Nephron (organoid): Measurements from ENCODE around the gene PDE11A.

Experiments used
- H3K27ac Mint-ChIP-seq, 3 experiments: 2 replicates each; pipeline ENCODE4 v1.8.0; 2020; ENCODE audit warnings: mixed read lengths in 3 of 3, mild to moderate bottlenecking in 2 of 3, moderate library complexity in 1 of 3
- H3K27me3 Mint-ChIP-seq: 2 replicates; pipeline ENCODE4 v1.8.0; 2021; ENCODE audit warnings: low read depth, mild to moderate bottlenecking, moderate library complexity, mixed read lengths
- H3K36me3 Mint-ChIP-seq: 2 replicates; pipeline ENCODE4 v1.8.0; 2020; ENCODE audit warnings: low read depth, mixed read lengths
- H3K4me1 Mint-ChIP-seq: 2 replicates; pipeline ENCODE4 v1.8.0; 2020; ENCODE audit warnings: mixed read lengths
- H3K4me3 Mint-ChIP-seq, 3 experiments: 2 replicates each; pipeline ENCODE4 v1.8.0; 2020; ENCODE audit warnings: mild to moderate bottlenecking in 3 of 3, mixed read lengths in 3 of 3, moderate library complexity in 2 of 3
- H3K9me3 Mint-ChIP-seq: 2 replicates; pipeline ENCODE4 v1.8.0; 2020; ENCODE audit warnings: mixed read lengths
- TF ChIP-seq, protein P1 (sequence below), 3 experiments: fragments of 200-600 bp; sonication (generic); IDR thresholded peaks; one replicate each; pipeline ENCODE4 v1.5.0; 2021; ENCODE audit warnings: antibody characterized with exemption in 3 of 3; ENCODE audit not compliant: unreplicated experiment in 3 of 3

PDE11A gene

DNA sequence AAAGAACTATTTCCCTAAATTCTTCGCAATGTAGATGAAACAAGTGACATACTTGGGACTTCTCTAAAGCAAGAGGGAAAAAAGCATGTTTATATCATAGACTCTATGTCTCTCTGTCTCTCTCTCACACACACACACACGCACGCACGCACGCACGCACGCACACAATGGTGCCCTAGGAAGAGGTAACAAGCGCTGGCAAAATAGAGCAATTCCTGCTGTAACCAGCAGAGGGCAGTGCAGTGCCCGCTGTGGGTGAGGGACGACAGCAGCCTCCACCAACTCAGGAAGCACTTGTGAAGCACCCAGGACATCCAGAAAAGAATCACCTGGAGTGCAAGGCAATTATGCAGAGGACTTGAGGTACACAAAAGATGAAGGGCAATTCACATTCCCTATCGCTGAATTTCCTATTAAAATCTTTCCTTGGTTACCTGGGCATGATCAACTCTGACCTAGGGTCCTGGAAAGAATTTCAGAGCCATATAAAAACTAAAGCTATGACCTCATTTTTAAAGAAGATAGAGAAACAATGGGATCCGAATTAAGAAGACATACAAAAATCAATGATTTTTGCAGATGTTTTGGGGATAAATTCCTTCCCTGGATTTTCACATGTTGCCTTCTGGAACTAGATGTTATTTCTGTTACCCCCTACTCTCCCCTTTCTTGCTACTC, 166.4 kb downstream of the PDE11A start:
- Mint-ChIP-seq H3K27ac (no peak overlapping the region), H3K27me3 (no peaks in the 10 kb centered on the region), H3K36me3 (no peaks in the 10 kb centered on the region), H3K9me3 (no peaks in the 10 kb centered on the region), H3K4me1 (no peaks in the 10 kb centered on the region), H3K4me3 (no peak overlapping the region)
- TF ChIP-seq, protein P1, sequence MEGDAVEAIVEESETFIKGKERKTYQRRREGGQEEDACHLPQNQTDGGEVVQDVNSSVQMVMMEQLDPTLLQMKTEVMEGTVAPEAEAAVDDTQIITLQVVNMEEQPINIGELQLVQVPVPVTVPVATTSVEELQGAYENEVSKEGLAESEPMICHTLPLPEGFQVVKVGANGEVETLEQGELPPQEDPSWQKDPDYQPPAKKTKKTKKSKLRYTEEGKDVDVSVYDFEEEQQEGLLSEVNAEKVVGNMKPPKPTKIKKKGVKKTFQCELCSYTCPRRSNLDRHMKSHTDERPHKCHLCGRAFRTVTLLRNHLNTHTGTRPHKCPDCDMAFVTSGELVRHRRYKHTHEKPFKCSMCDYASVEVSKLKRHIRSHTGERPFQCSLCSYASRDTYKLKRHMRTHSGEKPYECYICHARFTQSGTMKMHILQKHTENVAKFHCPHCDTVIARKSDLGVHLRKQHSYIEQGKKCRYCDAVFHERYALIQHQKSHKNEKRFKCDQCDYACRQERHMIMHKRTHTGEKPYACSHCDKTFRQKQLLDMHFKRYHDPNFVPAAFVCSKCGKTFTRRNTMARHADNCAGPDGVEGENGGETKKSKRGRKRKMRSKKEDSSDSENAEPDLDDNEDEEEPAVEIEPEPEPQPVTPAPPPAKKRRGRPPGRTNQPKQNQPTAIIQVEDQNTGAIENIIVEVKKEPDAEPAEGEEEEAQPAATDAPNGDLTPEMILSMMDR (IDR thresholded peaks at IDR 0.05; ENCODE audit: unreplicated experiment in 3 of 3), result peak; percentile 74 to 78 (median 77)

DNA sequence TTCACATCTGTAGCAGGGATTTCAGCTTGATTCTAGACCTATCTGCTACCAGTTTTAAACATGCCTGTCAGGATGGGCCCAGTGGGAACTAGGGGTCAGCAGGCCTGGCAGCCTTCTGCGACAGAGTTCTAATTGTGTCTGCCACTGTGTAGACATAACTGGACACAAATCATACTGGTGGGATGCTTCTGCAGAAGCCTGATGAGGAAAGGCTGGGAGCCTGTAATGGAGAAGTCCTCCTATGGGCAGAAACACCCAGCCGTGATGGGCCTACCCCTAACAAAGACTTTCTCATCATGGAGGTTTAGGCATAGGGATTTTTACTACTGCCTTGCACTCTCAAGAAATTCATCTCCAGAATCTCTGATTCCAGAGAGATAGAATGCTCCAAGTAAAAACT, 166.9 kb downstream of the PDE11A start:
- no peaks in the 10 kb centered on the region for H3K36me3 Mint-ChIP-seq

DNA sequence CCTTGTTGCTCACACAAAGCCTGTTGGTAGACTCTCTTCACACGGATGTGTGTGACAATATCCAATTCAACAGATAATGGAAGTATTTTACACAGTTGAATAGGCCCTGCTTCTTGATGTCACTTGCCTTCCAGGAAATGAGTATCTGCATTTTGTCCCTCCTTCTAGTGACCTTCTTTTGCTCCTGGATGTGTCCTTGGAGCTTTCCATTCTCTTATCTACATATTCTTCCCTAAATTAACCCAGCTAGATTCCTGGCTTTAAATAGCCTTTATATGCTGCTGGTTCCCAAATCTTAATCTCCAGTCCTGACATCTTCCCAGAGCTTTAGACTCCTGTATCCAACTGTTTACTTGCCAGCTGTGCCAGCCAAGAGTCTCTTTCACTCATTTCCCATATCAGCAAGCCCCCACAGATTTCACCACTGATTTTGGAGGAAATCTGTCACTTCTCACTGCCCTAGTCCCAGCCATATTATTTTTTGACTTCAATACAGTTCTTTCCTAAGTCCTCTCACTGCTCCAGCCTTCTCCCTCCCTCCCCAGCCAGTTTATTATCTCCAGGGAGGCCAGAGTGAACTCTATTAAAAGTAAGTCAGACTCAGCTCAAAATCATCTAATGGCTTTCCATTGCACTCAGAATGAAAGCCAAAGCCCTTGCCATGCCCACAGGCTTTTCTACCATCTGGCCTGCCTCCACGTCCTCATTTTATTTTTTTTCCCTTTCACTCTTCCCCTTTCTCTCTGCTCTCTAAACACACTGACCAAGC, 170.0 kb downstream of the PDE11A start:
- Mint-ChIP-seq H3K4me3 (no peak overlapping the region), H3K36me3 (no peaks in the 10 kb centered on the region), H3K9me3 (no peaks in the 10 kb centered on the region), H3K27ac (no peak overlapping the region), H3K4me1 (peaks cover 6% of the 10 kb centered on the region), H3K27me3 (no peaks in the 10 kb centered on the region)
- TF ChIP-seq, protein P1 (IDR thresholded peaks at IDR 0.05; ENCODE audit: unreplicated experiment in 3 of 3), result no peak

More for the DNA sequence above, 166.9 kb downstream of the PDE11A start:
- Mint-ChIP-seq H3K4me1 (no peaks in the 10 kb centered on the region), H3K27ac (no peak overlapping the region), H3K4me3 (no peak overlapping the region), H3K9me3 (no peaks in the 10 kb centered on the region), H3K27me3 (no peaks in the 10 kb centered on the region)
- TF ChIP-seq, protein P1 (IDR thresholded peaks at IDR 0.05; ENCODE audit: unreplicated experiment in 3 of 3), result no peak

DNA sequence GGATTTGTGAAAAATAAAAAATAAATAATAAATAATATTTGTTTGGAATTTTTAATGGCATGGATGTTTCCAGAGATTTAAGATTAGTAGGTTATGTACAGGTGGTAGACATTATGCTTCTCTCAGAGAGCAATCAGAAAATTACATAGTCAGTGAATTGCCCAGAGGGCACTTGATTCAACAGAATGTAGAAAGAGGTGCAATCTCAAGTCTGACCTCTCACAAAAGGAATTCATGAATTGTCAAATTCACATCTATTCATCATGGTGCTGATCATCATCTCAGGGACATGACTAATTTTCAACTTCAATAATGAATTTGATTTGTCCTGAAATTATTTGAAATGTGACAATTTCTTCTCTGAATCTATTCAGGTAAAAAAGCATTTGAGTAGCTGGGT, 172.5 kb downstream of the PDE11A start:
- Mint-ChIP-seq H3K9me3 (no peaks in the 10 kb centered on the region), H3K27me3 (no peaks in the 10 kb centered on the region), H3K27ac (no peak overlapping the region), H3K4me3 (no peak overlapping the region), H3K4me1 (peaks cover 6% of the 10 kb centered on the region), H3K36me3 (no peaks in the 10 kb centered on the region)
- TF ChIP-seq, protein P1 (IDR thresholded peaks at IDR 0.05; ENCODE audit: unreplicated experiment in 3 of 3), result no peak

DNA sequence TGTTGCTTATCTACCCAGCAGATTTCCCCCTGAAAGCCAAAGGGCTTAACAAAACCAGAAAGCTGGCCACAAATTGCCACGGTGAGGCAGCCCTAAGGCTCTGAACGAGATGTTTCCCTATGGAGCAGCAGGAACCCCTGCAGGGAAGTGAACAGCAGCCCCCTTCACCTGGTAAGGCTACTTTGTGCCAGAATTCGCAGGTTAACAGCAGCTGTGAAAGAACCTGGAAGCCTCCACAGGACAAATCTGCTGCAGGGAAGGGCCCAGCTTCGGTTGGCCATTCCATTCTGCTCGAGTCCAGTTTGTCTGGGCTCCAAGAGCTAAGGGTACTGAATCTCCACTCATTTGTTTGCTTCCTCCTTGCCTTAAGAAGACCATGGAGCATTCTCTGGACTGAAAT, 175.3 kb downstream of the PDE11A start:
- no peaks in the 10 kb centered on the region for H3K36me3 Mint-ChIP-seq
- no peak overlapping the region for H3K4me3 Mint-ChIP-seq
- H3K27ac Mint-ChIP-seq, result no peak overlapping the region
- H3K27me3 Mint-ChIP-seq, result no peaks in the 10 kb centered on the region
- peaks cover 6% of the 10 kb centered on the region for H3K4me1 Mint-ChIP-seq
- TF ChIP-seq, protein P1 (IDR thresholded peaks at IDR 0.05; ENCODE audit: unreplicated experiment in 3 of 3), result no peak
- peaks cover 3% of the 10 kb centered on the region for H3K9me3 Mint-ChIP-seq
